GM21619 (cell line): ENCODE data around the gene SLC25A38.
A peak's percentile ranks its signal among the peaks of the same experiment; 100 is the strongest.
"Not testable (repeated sequence)": the region's sequence is repeated elsewhere in the genome, so short reads cannot be mapped to it uniquely, and the experiment has no call there.

Experiments used
- ATAC-seq: cut with Tn5 transposase; IDR thresholded peaks from one replicate; pipeline ENCODE4 v1.9.1; 2021; ENCODE audit not compliant: unreplicated experiment

The SLC25A38 gene

GRCh38 chr3:39406368-39407258 lies 23.4 kb downstream of the SLC25A38 start, which contains the start of gene RPSA:
TSS of gene RPSA (plus strand) at chr3:39406720. CDS start at chr3:39407654, 934 bp downstream.
- peak; percentile 90 for ATAC-seq

DNA sequence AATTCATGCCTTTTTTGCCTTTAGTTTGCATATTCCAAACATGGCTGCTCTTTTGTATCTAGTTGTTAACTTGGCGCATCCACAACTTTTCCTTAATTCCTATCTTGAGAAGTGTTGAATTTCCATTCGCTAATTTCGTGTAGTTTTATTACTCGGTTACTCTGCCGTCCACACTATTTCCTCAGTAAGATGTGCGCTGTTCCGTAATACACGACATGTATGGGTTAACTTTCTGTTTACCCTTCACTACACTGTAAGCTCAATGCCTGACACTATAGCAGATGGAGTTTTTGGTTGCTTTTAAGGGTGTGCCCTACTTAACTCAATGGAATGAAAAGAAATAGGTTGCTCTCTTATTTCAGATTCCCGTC lies 24.1 kb downstream of the SLC25A38 start:
- no peak for ATAC-seq

DNA sequence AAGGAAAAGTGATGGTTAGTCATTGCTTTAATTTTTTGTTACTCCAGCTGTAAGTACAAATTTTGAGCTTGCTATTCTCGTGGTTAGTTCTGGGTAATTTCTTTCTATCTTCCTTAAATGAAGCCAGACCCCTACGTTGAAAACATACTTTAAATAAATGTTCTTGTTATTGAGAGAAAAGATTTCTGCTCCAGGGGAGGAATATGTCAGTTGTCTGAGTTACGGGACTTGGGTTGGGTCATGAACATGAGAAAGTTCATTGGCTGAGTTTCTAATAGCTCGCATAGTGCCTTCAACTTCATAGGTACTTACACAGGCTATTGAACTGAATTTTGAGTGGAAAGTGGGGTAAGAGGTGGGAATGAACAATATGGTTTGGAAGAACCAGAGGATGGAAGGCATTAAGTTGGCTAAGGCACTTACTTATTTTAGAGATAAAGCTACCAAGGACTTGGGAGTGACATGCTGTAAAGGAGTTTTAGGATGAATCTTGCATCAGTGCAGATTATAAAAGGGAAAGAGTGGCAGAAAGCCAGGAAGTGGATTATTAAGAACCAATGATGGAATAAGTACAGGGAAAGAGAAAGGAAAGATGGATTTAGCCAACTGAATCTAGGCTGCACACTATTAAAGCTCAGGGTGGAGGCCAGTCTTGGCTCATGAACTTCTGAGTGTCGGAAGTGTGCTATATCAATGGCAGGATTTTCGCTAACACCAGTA lies 24.8 kb downstream of the SLC25A38 start:
- no peak for ATAC-seq

- no peak for ATAC-seq
Observed at GRCh38 chr3:39408493-39409372, 25.6 kb downstream of the SLC25A38 start.

DNA sequence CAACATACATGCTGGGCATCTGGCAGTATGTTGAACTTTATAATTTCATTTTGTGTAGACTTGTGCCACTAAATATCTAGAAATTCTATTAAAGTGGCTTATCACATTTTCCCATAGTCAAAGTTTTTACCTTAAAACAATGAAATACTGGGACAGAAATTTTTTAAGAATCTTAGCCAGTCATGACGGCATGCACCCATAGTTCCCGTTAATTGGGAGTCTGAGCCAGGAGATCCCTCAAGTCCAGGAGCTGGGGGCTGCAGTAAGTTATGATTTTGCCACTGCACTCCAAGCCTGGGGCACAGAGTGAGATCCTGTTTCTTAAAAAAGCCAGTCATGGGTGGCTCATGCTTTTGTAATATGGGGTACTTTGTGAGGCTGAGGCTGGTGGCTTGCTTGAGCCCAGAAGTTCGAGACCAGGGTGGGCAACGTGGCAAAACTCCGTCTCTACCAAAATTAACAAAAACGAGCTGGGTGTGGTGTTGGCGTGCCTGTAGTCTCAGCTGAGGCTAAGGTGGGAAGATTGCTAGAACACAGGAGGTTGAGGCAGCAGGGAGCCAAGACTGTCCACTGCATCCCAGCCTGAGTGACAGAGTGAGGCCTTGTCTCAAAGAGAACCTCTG lies 26.5 kb downstream of the SLC25A38 start:
- ATAC-seq, result no peak

GRCh38 chr3:39410893-39411292 lies 27.7 kb downstream of the SLC25A38 start:
- no peak for ATAC-seq

- no peak for ATAC-seq
Observed at GRCh38 chr3:39412668-39413260, 29.6 kb downstream of the SLC25A38 start.

DNA sequence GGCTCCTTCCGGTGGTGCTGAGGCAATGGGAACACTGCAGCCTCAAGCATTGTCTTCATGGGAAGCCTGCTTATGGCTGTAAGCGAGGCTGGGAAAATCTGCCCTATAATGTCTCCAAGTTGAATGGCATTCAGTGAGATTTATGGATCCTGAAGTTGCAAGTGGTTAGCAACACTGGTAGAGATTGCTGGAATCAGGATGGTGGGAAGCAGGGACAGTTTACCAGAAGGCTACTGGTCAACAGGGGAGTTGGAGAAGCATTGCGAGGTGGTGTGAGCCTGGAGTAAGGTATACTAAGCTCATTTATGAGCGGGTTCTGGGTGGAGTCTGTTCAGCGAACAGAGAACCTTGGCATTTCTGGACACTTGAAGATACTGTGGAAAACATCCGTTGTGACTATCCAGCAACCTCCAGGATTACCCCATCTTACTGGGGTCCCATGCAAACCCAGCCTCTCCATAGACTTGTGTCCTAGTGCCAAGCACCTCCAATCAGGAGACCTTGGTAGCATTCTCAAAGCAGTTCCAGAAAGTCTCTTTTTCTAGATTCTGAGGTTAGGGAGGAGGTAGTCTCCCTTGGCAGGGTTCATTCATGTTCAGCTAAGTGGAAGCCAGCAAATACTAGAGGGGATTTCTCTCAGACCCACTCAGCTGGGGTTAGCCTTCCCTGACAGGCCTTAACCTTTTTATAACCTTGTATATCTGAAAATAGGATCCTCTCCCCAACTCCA lies 30.7 kb downstream of the SLC25A38 start:
- ATAC-seq, result no peak

DNA sequence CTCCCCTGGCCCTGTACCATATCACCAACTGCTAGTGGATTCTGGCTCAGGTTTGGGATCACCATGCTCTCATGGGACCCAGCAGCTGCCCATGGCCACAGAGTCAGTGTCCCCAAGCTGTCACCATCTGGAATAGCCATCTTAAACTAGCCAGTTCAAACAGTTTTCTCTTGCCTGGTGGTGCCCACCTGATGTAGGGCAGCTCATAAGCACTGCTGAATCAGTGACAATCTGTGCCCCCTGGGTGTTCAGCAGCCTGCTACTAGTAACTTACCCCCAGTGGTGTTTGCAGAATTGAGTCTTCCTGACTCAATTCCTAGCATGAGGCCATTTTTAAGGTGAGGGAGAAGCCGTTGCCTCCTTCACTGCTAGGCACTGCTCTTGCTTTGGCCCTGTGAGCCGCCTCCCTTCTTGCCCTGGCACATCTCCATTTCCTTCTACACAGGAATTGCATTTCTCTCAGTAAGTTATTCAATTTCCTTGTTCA lies 31.3 kb downstream of the SLC25A38 start:
- no peak for ATAC-seq

DNA sequence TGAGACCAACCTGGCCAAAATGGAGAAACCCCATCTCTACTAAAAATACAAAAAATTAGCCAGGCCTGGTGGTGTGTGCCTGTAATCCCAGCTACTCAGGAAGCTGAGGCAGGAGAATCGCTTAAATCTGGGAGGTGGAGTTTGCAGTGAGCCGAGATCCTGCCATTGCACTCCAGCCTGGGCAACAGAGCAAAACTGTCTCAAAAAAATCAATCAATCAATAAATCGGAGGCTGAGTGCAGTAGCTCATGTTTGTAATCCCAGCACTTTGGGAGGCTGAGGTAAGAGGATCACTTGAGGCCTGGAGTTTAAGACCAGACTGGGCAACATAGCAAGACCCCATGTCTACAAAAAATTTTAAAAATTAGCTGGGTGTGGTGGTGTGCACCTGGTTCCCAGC lies 32.1 kb downstream of the SLC25A38 start:
- not testable (repeated sequence) for ATAC-seq

- no peak for ATAC-seq
Observed at GRCh38 chr3:39415983-39416382, 32.8 kb downstream of the SLC25A38 start.

DNA sequence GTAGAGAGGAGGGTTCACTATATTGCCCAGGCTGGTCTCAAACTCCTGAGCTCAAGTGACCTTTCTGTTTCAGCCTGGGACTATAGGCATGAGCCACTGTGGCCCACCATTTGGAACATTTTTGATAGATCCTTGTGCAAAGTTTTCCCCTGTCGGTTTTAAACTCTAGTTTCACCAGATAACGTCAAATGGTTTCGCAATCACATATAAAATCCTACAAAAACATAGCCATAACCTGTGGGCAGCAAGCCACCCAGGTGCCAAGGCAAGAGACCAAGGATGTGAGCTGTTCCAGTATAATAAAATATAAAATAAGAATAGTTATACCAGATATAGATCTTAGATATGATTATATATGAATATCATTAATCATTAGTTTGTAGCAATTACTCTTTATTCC lies 33.8 kb downstream of the SLC25A38 start:
- not testable (repeated sequence) for ATAC-seq

DNA sequence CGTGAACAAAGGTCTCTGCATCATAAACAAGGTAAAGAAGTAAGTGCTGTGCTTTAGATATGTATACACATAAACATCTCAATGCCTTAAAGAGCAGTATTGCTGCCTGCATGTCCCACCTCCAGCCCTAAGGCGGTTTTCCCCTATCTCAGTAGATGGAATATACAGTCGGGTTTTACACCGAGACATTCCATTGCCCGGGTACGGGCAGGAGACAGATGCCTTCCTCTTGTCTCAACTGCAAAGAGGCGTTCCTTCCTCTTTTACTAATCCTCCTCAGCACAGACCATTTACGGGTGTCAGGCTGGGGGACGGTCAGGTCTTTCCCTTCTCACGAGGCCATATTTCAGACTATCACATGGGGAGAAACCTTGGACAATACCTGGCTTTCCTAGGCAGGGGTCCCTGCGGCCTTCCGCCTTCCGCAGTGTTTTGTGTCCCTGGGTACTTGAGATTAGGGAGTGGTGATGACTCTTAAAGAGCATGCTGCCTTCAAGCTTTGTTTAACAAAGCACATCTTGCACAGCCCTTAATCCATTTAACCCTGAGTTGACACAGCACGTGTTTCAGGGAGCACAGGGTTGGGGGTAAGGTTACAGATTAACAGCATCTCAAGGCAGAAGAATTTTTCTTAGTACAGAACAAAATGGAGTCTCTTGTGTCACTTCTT lies 35.5 kb downstream of the SLC25A38 start:
- ATAC-seq, result not testable (repeated sequence)

DNA sequence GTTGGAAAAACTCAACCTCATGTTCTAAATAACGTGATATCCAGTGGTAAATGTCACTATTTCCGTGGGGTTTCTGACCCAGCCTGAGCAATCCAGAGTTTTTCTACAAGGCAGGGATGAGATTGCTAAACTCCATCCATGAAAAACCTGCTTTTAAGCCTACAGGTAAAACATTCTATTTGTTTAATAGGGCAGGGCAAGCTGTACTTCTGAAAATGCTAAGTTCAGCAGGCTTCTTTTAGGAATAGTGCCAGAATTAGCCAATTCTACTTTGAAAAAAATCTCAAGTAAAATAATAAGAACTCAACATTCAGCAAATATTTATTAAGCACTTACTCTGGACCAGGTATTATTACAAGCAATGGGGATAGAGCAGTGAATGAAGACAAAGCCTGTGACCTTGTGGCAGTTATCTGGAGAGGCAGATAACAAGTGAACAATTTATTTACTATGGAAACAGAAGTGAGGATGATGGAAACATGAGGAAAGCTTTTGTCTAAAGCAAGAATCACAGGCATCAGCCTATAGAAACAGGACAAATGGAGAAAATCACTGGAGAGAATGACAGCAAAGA lies 36.7 kb downstream of the SLC25A38 start:
- no peak for ATAC-seq

DNA sequence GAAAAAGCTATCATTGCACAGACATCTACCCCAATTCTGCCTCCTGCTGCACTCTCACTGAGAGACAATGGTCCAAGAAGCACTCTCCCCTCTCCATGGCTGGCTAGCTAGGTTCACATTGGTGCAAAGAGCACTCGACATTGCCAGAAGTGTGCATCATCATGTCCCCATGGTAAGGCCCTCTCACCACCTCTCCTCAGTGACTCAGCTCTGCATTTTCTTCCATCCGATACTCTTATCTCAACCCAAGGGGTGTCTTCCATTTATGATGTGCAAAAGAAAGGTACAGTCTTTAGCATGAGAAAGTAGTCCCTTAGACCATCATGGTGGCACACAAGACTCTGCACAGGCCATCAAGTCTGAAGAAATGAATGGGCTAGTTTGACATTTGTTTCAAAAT lies 37.4 kb downstream of the SLC25A38 start:
- ATAC-seq, result no peak

DNA sequence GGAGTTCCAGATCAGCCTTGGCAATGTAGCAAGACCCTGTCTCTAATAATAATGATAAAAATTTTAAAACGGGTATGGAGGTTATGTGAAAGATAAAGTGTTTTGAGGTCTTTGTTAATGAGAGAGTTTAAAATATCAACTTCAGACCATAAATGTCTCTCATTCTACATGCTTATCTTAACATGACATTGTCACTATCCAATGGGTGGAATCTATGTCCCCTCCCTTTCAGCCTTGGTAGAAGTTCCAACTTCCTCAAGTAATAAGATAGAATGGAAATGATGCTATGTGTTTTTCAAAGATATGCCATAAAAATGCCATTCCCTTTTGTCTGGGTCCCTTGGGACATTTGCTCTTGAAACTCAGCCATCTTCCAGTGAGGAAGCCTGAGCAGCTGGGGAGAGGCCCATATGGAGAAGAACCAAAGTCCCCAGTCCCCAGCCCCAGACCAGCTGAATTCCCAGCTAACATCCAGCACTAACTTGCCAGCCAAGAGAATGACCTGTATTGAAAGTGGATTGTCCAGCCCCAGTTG lies 40.3 kb downstream of the SLC25A38 start:
- no peak for ATAC-seq

DNA sequence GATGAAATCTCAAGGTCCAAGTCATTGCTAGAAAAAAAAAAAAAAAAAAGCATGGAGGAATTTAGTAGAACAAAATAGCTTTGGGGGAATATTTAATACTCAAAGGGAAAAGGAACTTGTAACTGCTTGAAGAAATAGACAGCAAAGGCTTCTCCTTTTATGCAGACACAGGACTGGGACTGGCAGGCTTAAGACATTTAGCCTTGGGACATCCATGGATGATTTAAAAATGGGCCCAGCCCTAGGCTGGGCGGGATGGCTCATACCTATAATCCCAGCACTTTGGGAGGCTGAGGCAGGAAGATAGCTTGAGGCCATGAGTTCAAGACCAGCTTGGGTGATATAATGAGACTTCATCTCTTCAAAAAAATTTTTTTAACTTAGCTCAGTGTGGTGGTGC lies 43.1 kb downstream of the SLC25A38 start:
- no peak for ATAC-seq

DNA sequence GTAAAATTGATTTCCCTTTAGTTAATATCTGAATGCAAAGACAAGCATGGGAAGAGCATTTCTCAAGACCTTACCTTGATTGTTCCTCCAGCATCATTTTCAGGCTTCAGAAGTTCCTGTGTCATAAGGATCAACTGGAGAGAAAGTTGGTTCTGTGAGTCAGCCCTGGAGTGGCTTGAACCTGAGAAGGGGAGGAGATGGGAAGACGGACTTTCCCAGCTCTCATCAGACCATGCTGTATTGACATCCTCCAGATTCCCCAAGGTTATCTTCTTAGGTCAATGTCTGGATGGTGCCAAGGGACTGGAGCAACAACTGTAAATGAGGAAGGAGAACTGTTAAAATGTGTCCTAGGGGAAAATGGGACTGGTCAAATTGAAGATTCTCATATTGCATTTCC lies 44.3 kb downstream of the SLC25A38 start:
- no peak for ATAC-seq
